ENCODE data around the gene PLK2.

Gene PLK2

DNA sequence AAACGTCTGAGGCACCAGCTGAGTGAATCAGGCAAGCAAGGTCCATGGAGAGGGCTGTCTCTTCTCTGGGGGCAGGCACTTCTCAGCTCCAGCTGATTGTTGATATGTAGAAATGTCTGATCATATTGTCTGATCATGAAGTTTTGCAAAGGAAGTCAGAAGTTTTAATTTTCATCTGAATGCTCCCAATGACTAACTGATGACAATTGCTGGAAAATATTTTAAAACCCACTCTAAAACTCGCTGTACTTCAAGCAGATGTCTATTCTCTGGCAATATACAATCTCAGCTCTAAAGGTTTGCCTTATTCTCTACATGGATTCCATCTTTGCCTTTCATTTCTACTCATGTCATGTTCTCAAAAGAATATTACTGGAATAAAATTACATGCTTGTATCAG is 12.7 kb downstream of the PLK2 start:
- no peak for TF ChIP-seq FOXP2 (optimal IDR thresholded peaks at IDR 0.05; ENCODE audit: borderline replicate concordance, extremely low read depth, extremely low read length, insufficient read depth)
- TF ChIP-seq, protein P1, sequence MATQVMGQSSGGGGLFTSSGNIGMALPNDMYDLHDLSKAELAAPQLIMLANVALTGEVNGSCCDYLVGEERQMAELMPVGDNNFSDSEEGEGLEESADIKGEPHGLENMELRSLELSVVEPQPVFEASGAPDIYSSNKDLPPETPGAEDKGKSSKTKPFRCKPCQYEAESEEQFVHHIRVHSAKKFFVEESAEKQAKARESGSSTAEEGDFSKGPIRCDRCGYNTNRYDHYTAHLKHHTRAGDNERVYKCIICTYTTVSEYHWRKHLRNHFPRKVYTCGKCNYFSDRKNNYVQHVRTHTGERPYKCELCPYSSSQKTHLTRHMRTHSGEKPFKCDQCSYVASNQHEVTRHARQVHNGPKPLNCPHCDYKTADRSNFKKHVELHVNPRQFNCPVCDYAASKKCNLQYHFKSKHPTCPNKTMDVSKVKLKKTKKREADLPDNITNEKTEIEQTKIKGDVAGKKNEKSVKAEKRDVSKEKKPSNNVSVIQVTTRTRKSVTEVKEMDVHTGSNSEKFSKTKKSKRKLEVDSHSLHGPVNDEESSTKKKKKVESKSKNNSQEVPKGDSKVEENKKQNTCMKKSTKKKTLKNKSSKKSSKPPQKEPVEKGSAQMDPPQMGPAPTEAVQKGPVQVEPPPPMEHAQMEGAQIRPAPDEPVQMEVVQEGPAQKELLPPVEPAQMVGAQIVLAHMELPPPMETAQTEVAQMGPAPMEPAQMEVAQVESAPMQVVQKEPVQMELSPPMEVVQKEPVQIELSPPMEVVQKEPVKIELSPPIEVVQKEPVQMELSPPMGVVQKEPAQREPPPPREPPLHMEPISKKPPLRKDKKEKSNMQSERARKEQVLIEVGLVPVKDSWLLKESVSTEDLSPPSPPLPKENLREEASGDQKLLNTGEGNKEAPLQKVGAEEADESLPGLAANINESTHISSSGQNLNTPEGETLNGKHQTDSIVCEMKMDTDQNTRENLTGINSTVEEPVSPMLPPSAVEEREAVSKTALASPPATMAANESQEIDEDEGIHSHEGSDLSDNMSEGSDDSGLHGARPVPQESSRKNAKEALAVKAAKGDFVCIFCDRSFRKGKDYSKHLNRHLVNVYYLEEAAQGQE (IDR thresholded peaks at IDR 0.05; ENCODE audit: insufficient read depth in 1 of 2, low read depth in 2 of 2, low read length in 2 of 2) = no peak
- TF ChIP-seq POLR2AphosphoS5 (IDR thresholded peaks at IDR 0.05; ENCODE audit: low read depth, low read length) = no peak
- TF ChIP-seq TAF1 (IDR thresholded peaks at IDR 0.05; ENCODE audit: borderline replicate concordance, insufficient read depth, low read length) = no peak
- TF ChIP-seq SIN3A (IDR thresholded peaks at IDR 0.05; ENCODE audit: borderline replicate concordance, insufficient read depth, low read length) = no peak

DNA sequence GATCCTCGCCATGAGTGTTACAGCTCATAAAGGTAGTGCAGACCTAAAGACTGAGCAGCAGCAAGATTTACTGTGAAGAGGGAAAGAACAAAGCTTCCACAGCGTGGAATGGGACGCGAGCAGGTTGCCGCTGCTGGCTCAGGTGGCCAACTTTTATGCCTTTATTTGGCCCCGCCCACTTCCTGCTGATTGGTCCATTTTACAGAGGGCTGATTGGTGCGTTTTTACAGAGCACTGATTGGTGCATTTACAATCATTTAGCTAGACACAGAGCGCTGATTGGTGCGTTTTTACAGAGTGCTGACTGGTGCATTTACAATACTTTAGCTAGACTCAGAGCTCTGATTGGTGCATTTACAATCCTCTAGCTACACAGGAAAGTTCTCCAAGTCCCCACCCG is 13.9 kb downstream of the PLK2 start:
- TF ChIP-seq FOXP2 (optimal IDR thresholded peaks at IDR 0.05; ENCODE audit: borderline replicate concordance, extremely low read depth, extremely low read length, insufficient read depth) = no peak
- TF ChIP-seq TAF1 (IDR thresholded peaks at IDR 0.05; ENCODE audit: borderline replicate concordance, insufficient read depth, low read length) = no peak
- no peak for TF ChIP-seq POLR2AphosphoS5 (IDR thresholded peaks at IDR 0.05; ENCODE audit: low read depth, low read length)
- TF ChIP-seq, protein P1 (IDR thresholded peaks at IDR 0.05; ENCODE audit: insufficient read depth in 1 of 2, low read depth in 2 of 2, low read length in 2 of 2) = no peak
- no peak for TF ChIP-seq SIN3A (IDR thresholded peaks at IDR 0.05; ENCODE audit: borderline replicate concordance, insufficient read depth, low read length)

DNA sequence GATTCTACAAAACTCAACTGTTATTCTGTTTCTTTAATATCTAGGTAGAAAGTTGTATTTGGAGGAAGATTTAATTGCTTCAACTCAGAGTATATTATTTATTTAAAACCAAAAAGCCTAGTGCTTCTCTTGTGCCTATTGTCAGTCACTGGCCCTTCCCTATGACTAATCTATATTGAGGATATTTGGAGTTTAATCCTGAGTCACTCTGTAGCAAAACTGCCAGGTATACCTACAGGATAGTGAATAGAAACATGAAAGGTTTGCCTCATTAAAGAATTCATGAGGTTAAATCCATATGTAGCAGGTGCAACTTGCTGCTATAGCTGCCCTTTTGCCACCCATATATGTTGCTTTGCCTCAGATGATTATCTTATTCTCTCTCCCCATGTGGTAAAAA is 15.1 kb downstream of the PLK2 start:
- TF ChIP-seq SIN3A (IDR thresholded peaks at IDR 0.05; ENCODE audit: borderline replicate concordance, insufficient read depth, low read length) (no peak), TAF1 (IDR thresholded peaks at IDR 0.05; ENCODE audit: borderline replicate concordance, insufficient read depth, low read length) (no peak), POLR2AphosphoS5 (IDR thresholded peaks at IDR 0.05; ENCODE audit: low read depth, low read length) (no peak)
- TF ChIP-seq, protein P1 (IDR thresholded peaks at IDR 0.05; ENCODE audit: insufficient read depth in 1 of 2, low read depth in 2 of 2, low read length in 2 of 2) = no peak

GRCh38 chr5:58440901-58441460 is 18.9 kb downstream of the PLK2 start:
- TF ChIP-seq, protein P1 (IDR thresholded peaks at IDR 0.05; ENCODE audit: insufficient read depth in 1 of 2, low read depth in 2 of 2, low read length in 2 of 2) = no peak
- TF ChIP-seq POLR2AphosphoS5 (IDR thresholded peaks at IDR 0.05; ENCODE audit: low read depth, low read length) = no peak
- TF ChIP-seq FOXP2 (optimal IDR thresholded peaks at IDR 0.05; ENCODE audit: borderline replicate concordance, extremely low read depth, extremely low read length, insufficient read depth) = no peak
- TF ChIP-seq TAF1 (IDR thresholded peaks at IDR 0.05; ENCODE audit: borderline replicate concordance, insufficient read depth, low read length) = no peak
- TF ChIP-seq SIN3A (IDR thresholded peaks at IDR 0.05; ENCODE audit: borderline replicate concordance, insufficient read depth, low read length) = no peak

Data from PFSK-1 (cell line).